Dedifferentiated amniotic fluid mesenchymal stem cell (primary cell): ENCODE data around the gene MIER1.
"Not testable (repeated sequence)": the region's sequence is repeated elsewhere in the genome, so short reads cannot be mapped to it uniquely, and the experiment has no call there.

Experiments used
- DNase-seq: peaks from one replicate; pipeline ENCODE4 v3.0.0-alpha.2; 2016; ENCODE audit errors: extremely low spot score

The MIER1 gene

GRCh38 chr1:66938613-66939012 is 13.8 kb downstream of the MIER1 start:
- DNase-seq: peak; percentile 57

GRCh38 chr1:66940981-66941380 is 16.2 kb downstream of the MIER1 start:
- peak; percentile 19 for DNase-seq

- no peak for DNase-seq
Measured at GRCh38 chr1:66943361-66943969, 18.7 kb downstream of the MIER1 start.

- DNase-seq: peak; percentile 45
Measured at GRCh38 chr1:66944330-66945274, 19.8 kb downstream of the MIER1 start.

GRCh38 chr1:66945316-66945715 is 20.5 kb downstream of the MIER1 start:
- DNase-seq: no peak

GRCh38 chr1:66947267-66947666 is 22.5 kb downstream of the MIER1 start:
- DNase-seq: no peak

- peak; percentile 31 for DNase-seq
Measured at GRCh38 chr1:66951513-66951912, 26.7 kb downstream of the MIER1 start.

GRCh38 chr1:66954208-66954607 is 29.4 kb downstream of the MIER1 start:
- DNase-seq: no peak

- DNase-seq: no peak
Measured at GRCh38 chr1:66957938-66958337, 33.1 kb downstream of the MIER1 start.

GRCh38 chr1:66966188-66966873 is 41.5 kb downstream of the MIER1 start:
- DNase-seq: not testable (repeated sequence)

- no peak for DNase-seq
Measured at GRCh38 chr1:66968574-66968973, 43.8 kb downstream of the MIER1 start.

- DNase-seq: no peak
Measured at GRCh38 chr1:66978201-66978600, 53.4 kb downstream of the MIER1 start.

GRCh38 chr1:66979621-66980020 is 54.8 kb downstream of the MIER1 start:
- not testable (repeated sequence) for DNase-seq

GRCh38 chr1:66980745-66981367 is 56.1 kb downstream of the MIER1 start:
- no peak for DNase-seq

GRCh38 chr1:66981679-66982078 is 56.9 kb downstream of the MIER1 start:
- DNase-seq: no peak

GRCh38 chr1:66982561-66983260 is 57.9 kb downstream of the MIER1 start:
- no peak for DNase-seq

GRCh38 chr1:66984491-66984890 is 59.7 kb downstream of the MIER1 start:
- DNase-seq: no peak

GRCh38 chr1:66985835-66986234 is 61.0 kb downstream of the MIER1 start:
- DNase-seq: no peak

GRCh38 chr1:66993076-66993475 is 68.3 kb downstream of the MIER1 start:
- DNase-seq: no peak

GRCh38 chr1:66996018-66996682 is 71.4 kb downstream of the MIER1 start:
- DNase-seq: peak; percentile 74

- no peak for DNase-seq
Measured at GRCh38 chr1:66998972-66999371, 74.2 kb downstream of the MIER1 start.
